NCI-H748 treated with DMSO at 0.1 percent for 48 hours (cell line): Measurements from ENCODE around the gene GINS2.

Source experiments
- DNase-seq: peaks from one replicate; lab custom pipeline; 2025; lab: John Stamatoyannopoulos, UW

Gene GINS2

DNA sequence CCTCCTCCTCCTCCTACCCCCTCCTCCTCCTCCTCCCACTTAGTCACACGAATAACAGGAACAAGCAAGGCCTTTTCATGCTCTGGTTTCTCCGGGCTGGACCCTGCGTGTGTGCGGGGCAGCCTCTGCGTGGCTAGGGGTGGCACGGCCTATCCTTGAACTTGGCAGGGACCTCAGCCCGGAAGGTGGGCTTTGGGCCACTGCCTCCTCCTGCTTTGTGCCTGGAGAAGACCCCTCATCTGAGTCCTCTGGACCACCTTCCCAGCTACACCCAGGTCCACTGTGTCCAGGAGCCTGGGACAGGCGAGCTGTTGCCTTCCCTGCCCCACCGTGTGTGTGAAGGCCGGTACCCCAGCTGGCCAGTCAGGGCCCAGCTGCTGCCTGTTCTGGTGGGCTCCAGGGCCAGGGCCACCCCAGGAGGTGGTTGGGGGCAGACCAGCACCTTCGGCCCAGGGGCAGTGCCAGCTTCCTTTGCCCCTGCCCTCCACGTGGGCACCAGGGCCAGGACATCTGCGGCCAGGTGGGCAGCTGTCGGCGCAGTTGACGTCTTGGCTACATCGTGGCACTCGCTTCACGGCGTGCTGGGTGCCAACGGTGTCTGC lies 35.4 kb downstream of the GINS2 start:
- DNase-seq, result no peak

DNA sequence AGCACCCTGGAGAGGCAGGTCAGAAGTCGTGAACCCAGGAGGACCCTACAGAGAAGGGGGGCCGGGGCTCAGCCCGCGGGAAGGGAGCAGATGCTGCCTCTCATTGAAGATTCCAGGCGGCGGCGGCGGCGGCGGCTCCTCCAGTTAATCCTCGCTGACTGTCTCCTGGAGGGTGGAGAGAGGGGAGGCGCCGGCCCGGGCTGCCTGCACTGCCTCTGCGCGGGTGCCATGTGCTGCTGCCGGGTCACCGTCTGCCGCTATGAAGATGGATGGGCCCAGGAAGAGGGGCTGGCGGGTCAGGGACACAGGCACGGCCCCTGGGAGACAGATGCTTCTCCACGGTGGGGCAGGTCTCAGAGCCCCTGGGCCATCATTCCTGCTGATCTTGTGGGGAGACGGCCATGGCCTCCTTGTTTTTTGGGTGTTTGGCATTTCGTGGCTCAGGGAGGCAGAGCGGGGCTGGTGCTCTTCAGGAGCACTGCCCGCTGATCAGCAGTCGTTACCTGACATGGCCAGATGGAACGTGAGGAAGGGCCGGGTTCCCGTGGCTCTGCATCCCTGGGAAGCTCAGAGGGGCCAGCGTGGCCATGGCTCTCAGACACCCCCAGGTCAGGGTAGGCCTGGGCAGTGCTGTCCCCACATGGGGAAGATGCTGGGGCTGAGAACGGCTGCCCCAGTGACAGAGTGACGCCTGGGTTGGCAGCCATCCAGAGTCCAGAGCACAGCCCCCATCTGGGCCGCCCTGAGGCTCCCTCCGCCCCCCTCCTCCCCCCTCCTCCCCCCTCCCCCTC lies 36.1 kb downstream of the GINS2 start:
- DNase-seq, result no peak

- no peak for DNase-seq
Measured at GRCh38 chr16:85651629-85652430, 36.9 kb downstream of the GINS2 start.

GRCh38 chr16:85650844-85651628 lies 37.7 kb downstream of the GINS2 start:
- no peak for DNase-seq

DNA sequence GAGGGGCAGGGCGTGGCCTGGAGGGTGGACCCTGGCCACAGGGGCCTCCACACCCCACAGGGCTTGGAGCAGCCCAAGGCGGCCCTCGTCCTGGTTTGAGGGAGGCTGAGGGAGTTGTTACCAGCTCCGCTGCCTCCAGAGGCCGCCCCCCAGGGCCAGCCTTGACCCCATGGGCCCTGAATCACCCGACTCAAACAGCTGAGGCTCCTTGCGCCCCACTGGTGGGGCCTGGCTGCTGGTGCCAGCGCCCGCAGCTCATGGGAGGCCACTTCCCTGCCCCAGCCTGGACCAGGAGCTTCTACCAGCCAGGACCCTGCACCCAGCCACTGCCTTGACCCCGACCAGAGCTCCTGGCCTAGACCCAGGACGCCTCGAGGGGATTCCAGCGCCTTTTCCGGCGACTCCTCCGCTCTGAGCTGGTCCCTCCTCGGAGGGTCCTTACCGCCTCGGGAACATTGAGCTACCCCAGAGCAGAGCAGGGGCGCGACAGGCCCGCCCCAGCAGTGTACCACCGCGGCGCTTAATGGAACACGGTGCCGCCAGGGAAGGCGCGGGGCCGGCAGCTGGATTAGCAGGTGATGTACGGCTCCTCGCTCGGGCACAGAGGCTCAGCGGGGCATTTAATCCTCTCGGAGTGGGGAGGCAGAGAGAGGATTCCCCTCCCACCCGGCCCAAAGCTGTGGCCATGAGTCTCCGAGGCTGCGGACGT lies 38.5 kb downstream of the GINS2 start:
- DNase-seq, result no peak

GRCh38 chr16:85649411-85650134 lies 39.2 kb downstream of the GINS2 start:
- DNase-seq, result no peak

DNA sequence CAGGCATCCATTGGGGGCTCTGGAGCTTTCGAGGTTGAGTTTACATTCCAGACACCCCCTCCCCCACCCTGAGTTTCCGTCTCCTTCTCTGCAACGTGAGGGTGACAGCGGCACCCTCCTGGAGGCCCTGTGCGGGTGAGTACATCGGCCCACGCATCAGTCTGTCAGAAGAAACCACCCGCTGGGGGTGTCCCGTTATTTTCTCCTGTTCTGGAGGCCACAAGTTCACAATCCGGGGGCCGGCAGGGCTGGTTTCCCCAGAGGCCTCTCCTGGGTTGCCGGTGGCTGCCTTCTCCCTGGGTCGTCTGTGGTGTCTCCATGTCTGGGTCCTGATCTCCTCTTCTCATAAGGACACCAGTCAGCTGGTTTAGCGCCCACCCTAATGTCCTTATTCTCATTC lies 39.9 kb downstream of the GINS2 start:
- no peak for DNase-seq

GRCh38 chr16:85648070-85648714 lies 40.6 kb downstream of the GINS2 start:
- DNase-seq, result no peak

GRCh38 chr16:85646976-85647375 lies 41.8 kb downstream of the GINS2 start:
- no peak for DNase-seq

DNA sequence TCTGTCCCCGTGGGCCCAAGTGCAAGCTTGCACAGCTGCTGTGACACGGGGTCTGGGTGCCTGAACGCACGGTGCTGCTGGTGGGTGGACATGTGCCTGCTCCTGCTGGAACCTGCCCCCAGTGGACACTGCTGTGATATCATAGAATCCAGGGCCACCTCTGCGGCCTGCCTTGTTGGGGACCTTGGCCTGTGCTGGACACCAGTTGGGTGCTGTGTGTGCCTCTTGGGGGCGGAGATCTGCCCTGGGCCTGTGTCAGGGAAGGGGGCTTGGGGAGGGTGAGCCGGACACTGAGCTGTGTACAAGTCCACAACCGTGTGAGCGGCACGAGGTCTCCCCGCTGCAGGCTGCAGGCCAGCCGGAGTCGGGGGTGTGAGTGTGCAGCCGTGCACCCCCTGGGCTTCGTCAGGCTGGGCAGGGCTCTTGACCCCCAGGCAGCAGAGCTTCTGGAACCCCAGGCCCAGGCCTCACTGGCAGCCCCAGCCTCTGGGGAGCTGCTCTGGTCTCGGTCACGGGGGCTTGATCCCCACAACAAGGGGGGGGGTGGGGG lies 42.3 kb downstream of the GINS2 start:
- no peak for DNase-seq

GRCh38 chr16:85645021-85645589 lies 43.6 kb downstream of the GINS2 start:
- no peak for DNase-seq

DNA sequence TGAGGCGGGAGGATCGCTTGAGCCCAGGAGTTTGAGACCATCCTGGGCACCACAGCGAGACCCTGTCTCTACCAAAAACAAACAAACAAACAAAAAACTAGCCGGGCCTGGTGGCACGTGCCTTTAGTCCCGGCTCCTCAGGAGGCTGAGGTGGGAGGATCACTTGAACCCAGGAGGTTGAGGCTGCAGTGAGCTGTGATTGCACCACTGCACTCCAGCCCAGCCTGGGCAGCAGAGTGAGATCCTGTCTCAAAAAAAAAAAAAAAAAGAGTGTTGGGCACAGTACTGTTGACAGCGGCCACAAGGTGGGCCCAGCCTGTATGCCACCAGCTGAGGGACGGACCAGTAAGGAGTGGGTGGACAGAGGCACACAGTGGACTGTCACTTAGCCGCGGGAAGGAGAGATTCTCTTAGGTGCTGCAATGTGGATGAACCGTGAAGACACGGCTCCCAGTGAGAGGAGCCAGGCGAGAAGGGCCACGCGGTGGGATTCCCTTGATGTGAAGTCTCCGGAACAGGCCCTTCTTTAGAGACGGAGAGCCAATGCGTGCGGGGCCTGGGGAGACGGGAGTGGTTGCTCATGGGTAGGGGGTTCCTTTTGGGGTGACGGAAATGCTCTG lies 44.6 kb downstream of the GINS2 start:
- no peak for DNase-seq

DNA sequence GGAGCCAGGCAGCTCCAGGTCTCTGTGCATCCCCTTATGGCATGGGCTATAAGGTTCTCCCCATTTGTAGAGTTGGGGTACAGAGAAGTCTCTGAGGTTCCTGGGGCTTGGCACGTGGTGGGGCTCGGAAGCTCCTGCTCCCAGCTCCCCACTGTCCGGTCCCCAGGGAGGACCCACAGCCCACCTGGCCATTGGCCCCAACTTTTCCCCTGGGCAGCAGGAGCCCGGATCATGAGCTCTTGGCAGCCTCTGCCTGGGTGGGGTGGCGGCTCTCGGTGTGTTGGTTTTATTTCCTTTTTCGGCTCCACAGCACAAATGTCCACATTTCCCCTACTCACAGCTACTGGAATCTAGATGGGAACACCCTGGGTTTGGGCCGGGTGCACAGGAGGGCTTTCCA lies 45.1 kb downstream of the GINS2 start:
- DNase-seq, result no peak

- no peak for DNase-seq
Measured at GRCh38 chr16:85642762-85643358, 45.9 kb downstream of the GINS2 start.

DNA sequence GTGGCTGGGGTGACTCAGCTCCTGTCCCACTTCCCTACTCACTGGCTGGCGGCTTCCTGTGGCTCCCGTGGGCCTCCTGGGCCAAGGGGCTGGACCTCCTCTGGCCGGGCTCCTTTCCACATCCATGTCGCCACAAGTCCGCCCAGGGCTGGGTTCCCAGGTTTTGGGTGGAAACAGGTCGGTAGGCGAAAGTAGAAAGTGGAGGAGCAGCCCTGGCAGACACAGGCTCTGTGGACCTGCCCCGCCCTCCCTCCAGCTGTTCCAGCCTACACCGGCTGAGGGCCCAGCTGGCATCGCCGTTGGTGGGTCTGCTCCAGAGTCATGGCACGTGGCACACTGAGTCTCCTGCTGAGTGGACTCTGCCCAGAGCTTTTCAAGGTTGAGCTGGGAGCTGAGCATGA lies 47.0 kb downstream of the GINS2 start:
- no peak for DNase-seq

DNA sequence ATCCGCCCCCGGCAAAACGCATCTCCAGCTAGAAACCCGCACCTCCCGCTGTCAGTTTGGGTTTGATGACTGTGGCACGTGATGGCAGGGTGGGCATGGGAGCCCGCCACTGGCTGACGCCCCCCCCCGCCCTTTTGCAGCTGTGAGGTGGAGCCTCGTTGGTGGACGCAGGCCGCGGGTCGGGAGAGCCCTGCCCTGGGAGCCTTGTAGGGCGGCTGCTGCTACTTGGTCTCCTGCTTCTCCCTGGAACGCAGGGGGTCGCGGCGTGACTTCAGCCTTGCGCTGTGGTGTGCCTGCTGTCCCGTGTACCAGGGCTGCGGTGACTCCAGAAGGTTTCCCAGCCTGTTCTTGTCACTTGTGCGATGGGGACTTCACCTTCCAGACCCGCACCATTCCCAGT lies 47.4 kb downstream of the GINS2 start:
- no peak for DNase-seq

DNA sequence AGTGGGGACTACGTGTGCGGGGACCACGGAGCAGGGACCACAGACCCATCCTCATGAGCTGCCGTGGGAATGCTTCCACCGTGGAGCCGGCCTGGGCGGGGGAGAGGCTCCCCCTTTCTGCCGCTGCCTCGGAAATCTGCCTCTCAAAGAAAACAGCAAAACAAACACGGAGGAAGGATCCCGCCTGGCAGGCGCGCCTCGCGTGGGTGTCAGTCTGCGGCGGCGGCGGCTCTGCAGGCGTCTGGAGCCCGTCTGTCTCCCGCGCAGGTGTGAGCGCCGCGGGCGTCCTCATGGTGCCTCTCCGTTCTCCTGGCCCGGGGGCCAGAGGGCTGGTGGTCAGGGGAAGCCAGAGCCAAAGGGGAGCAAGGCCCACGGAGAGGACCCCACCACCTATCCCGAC lies 48.2 kb downstream of the GINS2 start:
- no peak for DNase-seq

- DNase-seq, result no peak
Measured at GRCh38 chr16:85640254-85640558, 48.5 kb downstream of the GINS2 start.
